Psoas muscle (tissue), 8 donors: Measurements from ENCODE around the gene ELMOD1. TPM values are rescaled to one million over a fixed set of nuclear protein-coding genes. Genes with fewer than 3 reads are reported as not detected.

Experiments
- ATAC-seq, 4 donors: fragments of 200-7000 bp; cut with Tn5 transposase; one replicate each; pipeline ENCODE4 v1.9.1; 2020; ENCODE audit warnings: moderate library complexity in 3 of 4, mild to moderate bottlenecking in 2 of 4
- DNase-seq, 2 donors: peaks; one replicate each; pipeline ENCODE4 v3.0.0-alpha.2; 2020
- H3K27ac ChIP-seq: fragments of 200-600 bp; one replicate; pipeline ENCODE4 v1.8.0; 2022
- H3K27me3 ChIP-seq, 3 donors: fragments of 200-600 bp in 1 of 3; one replicate each; pipeline versions ENCODE4 v1.6.1 to v1.8.0; 2013 to 2022; ENCODE audit warnings: low read length in 2 of 3, mild to moderate bottlenecking in 2 of 3, moderate library complexity in 1 of 3; ENCODE audit not compliant: insufficient read depth in 3 of 3
- H3K36me3 ChIP-seq, 2 donors: fragments of 200-600 bp in 1 of 2; one replicate each; pipeline versions ENCODE4 v1.6.1 to v1.8.0; 2013 to 2022; ENCODE audit warnings: low read depth in 1 of 2, mild to moderate bottlenecking in 1 of 2, moderate library complexity in 1 of 2; ENCODE audit not compliant: insufficient read depth in 1 of 2
- H3K4me1 ChIP-seq: fragments of 200-600 bp; one replicate; pipeline ENCODE4 v1.8.0; 2022
- H3K4me3 ChIP-seq: fragments of 200-600 bp; one replicate; pipeline ENCODE4 v1.8.0; 2022; ENCODE audit warnings: mild to moderate bottlenecking
- H3K9me3 ChIP-seq: fragments of 200-600 bp; one replicate; pipeline ENCODE4 v1.8.0; 2022
- CTCF ChIP-seq: fragments of 200-600 bp; IDR thresholded peaks from one replicate; pipeline ENCODE4 v1.8.0; 2022; ENCODE audit warnings: antibody characterized with exemption
- WGBS, 3 donors: extraction: QIAGEN DNeasy Blood & Tissue Kit; methylation state at CpG; one replicate each; pipeline versions ENCODE4 v1.1.6 to v1.1.7; 2013; 5-methylcytosine and 5-hydroxymethylcytosine counted together
- intact Hi-C, 2 donors: fragments of 100-400 bp; cut with DNase I; formaldehyde crosslinking; loops; one replicate each; pipeline versions ENCODE4 v1.11.0 to v1.14.2; 2022
- polyA plus RNA-seq, 3 donors: library from polyadenylated mRNA; stranded (reverse); fragments of 200-250 nt; gene quantifications; one replicate each; pipeline ENCODE4 v1.2.3, GENCODE V29; 2013
- total RNA-seq, 4 donors: library from RNA; stranded (reverse); fragmentation: NEBNext Ultra II Directional in 2 of 4; extraction: Animal tissue kit (Norgen Biotek cat#: 25700) in 2 of 4; gene quantifications; one replicate each; pipeline versions ENCODE4 v1.2.1 to v1.2.4, GENCODE V29; 2021 to 2023
- donor health status: healthy with polysubstance abuse.
- donor health status: DM: no; HTN: no; CAD: no; lungs with moderate emphysema.
- donor health status: Bipolar disorder and iron deficiency.
- donor health status: healthy.
- donor health status: DM: yes; HTN: yes; CAD: no.
- donor health status: DM: no; HTN: no; CAD: no.
- donor health status: DM: no; HTN: no; CAD: no.
- donor health status: DM: yes; HTN: yes; CAD: no.

The ELMOD1 gene
- total and polyA plus RNA-seq, 7 donors = 0.17 to 4.7 (median 1.4) TPM

- H3K4me1 ChIP-seq = no peaks in the 10 kb centered on the region
- no peak for DNase-seq
- ATAC-seq = no peak
- no peak overlapping the region for H3K4me3 ChIP-seq
- intact Hi-C loops = loop anchor here in 1 of 2 donors (5.0 kb wide), 1 partner anchor 44 kb away; no protein-coding TSS in a partner anchor
- 63 to 65% (median 64%) methylated on average over 8 of the region's 8 CpGs for WGBS, 3 donors
- H3K9me3 ChIP-seq = no peaks in the 10 kb centered on the region
- H3K27ac ChIP-seq = no peak overlapping the region
- H3K27me3 ChIP-seq = no peaks in the 10 kb centered on the region
- H3K36me3 ChIP-seq = no peaks in the 10 kb centered on the region
- no peak for TF ChIP-seq CTCF
Measured at GRCh38 chr11:107676336-107677057, 85.5 kb downstream of the ELMOD1 start.

- Histone ChIP-seq H3K36me3 (no peaks in the 10 kb centered on the region), H3K27me3 (no peaks in the 10 kb centered on the region), H3K4me1 (no peaks in the 10 kb centered on the region), H3K4me3 (no peak overlapping the region), H3K27ac (no peak overlapping the region), H3K9me3 (no peaks in the 10 kb centered on the region)
- WGBS, 3 donors = 85 to 89% (median 86%) methylated on average over 7 of the region's 7 CpGs
- no peak for TF ChIP-seq CTCF
- ATAC-seq = no peak
- no peak for DNase-seq
- intact Hi-C loops = loop anchor here in 1 of 2 donors (5.0 kb wide), 1 partner anchor 46 kb away; no protein-coding TSS in a partner anchor
Measured at GRCh38 chr11:107677924-107678631, 87.1 kb downstream of the ELMOD1 start.

GRCh38 chr11:107678632-107678971 is 87.7 kb downstream of the ELMOD1 start:
- Histone ChIP-seq H3K4me1 (no peaks in the 10 kb centered on the region), H3K27ac (no peak overlapping the region), H3K9me3 (no peaks in the 10 kb centered on the region), H3K27me3 (no peaks in the 10 kb centered on the region), H3K36me3 (no peaks in the 10 kb centered on the region), H3K4me3 (no peak overlapping the region)
- intact Hi-C loops = loop anchor here in 1 of 2 donors (5.0 kb wide), 1 partner anchor 46 kb away; no protein-coding TSS in a partner anchor
- 73 to 84% (median 79%) methylated on average over 6 of the region's 6 CpGs for WGBS, 3 donors
- DNase-seq = no peak
- ATAC-seq = no peak
- no peak for TF ChIP-seq CTCF

- Histone ChIP-seq H3K9me3 (no peaks in the 10 kb centered on the region), H3K4me1 (no peaks in the 10 kb centered on the region), H3K27ac (no peak overlapping the region), H3K27me3 (no peaks in the 10 kb centered on the region), H3K36me3 (no peaks in the 10 kb centered on the region), H3K4me3 (no peak overlapping the region)
- no peak for ATAC-seq
- DNase-seq = no peak
- TF ChIP-seq CTCF = no peak
- intact Hi-C loops = loop anchor here in 1 of 2 donors (5.0 kb wide), 1 partner anchor 47 kb away; no protein-coding TSS in a partner anchor
- 82 to 92% (median 85%) methylated on average over 4 of the region's 4 CpGs for WGBS, 3 donors
Measured at GRCh38 chr11:107679255-107680024, 88.5 kb downstream of the ELMOD1 start.
